ENCODE results near the gene CCDC180. TPM values are rescaled to one million over a fixed set of nuclear protein-coding genes. Genes with fewer than 3 reads are reported as not detected.
"Not testable (repeated sequence)": the region's sequence is repeated elsewhere in the genome, so short reads cannot be mapped to it uniquely, and the experiment has no call there.

The CCDC180 gene
- total and polyA plus RNA-seq, 2 experiments from 2014 or later, result 3.9 to 7.1 TPM

DNA sequence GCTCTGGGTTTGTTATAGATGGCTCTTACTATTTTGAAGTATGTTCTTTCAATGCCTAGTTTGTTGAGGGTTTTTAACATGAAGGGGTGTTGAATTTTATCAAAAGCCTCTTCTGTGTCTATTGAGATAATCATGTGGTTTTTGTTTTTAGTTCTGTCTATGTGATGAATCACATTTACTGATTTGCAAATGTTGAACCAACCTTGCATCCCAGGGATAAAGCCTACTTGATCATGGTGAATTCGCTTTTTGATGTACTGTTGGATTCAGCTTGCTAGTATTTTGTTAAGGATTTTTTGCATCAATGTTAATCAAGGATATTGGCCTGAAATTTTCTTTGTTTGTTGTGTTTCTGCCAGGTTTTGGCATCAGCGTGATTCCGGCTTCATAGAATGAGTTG lies 25.5 kb downstream of the CCDC180 start (continued):
- no peak for TF ChIP-seq ZNF462 (CRISPR knock-in tag; IDR thresholded peaks at IDR 0.05)
- no peak for TF ChIP-seq CREB1 (CRISPR knock-in tag; IDR thresholded peaks at IDR 0.05; ENCODE audit: low read depth)
- TF ChIP-seq EZH2phosphoT487 (IDR thresholded peaks at IDR 0.05; ENCODE audit: unreplicated experiment), result no peak

DNA sequence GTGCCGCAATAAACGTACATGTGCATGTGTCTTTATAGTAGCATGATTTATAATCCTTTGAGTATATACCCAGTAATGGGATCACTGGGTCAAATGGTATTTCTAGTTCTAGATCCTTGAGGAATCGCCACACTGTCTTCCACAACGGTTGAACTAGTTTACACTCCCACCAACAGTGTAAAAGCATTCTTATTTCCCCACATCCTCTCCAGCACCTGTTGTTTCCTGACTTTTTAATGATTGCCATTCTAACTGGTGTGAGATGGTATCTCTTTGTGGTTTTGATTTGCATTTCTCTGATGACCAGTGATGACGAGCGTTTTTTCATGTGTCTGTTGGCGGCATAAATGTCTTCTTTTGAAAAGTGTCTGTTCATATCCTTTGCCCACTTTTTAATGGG lies 28.2 kb downstream of the CCDC180 start:
- H3K4me2 ChIP-seq; H3K36me3 ChIP-seq (ENCODE audit: insufficient read depth); H3K27ac ChIP-seq (ENCODE audit: low read depth); H4K20me1 ChIP-seq (replicated peaks; ENCODE audit: insufficient read depth); DNase-seq (ENCODE audit: low spot score); ATAC-seq; H3K4me1 Mint-ChIP-seq; H3K27ac Mint-ChIP-seq; H3K9me2 ChIP-seq (ENCODE audit: insufficient read depth); H3K4me1 ChIP-seq (ENCODE audit: insufficient read depth); H3K4me3 ChIP-seq; H3F3A ChIP-seq (replicated peaks; ENCODE audit: low read depth); H2AFZ ChIP-seq; H3K4me3 Mint-ChIP-seq; H3K79me2 ChIP-seq (replicated peaks; ENCODE audit: insufficient read depth); H3K27me3 ChIP-seq (ENCODE audit: insufficient read depth); H3K27me3 Mint-ChIP-seq (ENCODE audit: insufficient read depth, low read depth, poor library complexity): not testable (repeated sequence)
- Mint-ChIP-seq H3K36me3 (ENCODE audit: low read depth) (peaks cover 41% of the 10 kb centered on the region), H3K9me3 (peaks cover 16% of the 10 kb centered on the region)

- no peak overlapping the region for H2AFZ ChIP-seq
- TF ChIP-seq, protein P1, sequence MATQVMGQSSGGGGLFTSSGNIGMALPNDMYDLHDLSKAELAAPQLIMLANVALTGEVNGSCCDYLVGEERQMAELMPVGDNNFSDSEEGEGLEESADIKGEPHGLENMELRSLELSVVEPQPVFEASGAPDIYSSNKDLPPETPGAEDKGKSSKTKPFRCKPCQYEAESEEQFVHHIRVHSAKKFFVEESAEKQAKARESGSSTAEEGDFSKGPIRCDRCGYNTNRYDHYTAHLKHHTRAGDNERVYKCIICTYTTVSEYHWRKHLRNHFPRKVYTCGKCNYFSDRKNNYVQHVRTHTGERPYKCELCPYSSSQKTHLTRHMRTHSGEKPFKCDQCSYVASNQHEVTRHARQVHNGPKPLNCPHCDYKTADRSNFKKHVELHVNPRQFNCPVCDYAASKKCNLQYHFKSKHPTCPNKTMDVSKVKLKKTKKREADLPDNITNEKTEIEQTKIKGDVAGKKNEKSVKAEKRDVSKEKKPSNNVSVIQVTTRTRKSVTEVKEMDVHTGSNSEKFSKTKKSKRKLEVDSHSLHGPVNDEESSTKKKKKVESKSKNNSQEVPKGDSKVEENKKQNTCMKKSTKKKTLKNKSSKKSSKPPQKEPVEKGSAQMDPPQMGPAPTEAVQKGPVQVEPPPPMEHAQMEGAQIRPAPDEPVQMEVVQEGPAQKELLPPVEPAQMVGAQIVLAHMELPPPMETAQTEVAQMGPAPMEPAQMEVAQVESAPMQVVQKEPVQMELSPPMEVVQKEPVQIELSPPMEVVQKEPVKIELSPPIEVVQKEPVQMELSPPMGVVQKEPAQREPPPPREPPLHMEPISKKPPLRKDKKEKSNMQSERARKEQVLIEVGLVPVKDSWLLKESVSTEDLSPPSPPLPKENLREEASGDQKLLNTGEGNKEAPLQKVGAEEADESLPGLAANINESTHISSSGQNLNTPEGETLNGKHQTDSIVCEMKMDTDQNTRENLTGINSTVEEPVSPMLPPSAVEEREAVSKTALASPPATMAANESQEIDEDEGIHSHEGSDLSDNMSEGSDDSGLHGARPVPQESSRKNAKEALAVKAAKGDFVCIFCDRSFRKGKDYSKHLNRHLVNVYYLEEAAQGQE (IDR thresholded peaks at IDR 0.05; ENCODE audit: unreplicated experiment), result no peak
- TF ChIP-seq ZNF114 (CRISPR knock-in tag; IDR thresholded peaks at IDR 0.05), result no peak
These were observed 41.4 kb downstream of the CCDC180 start for GRCh38 chr9:97348871-97349270.

More at GRCh38 chr9:97348871-97349270, 41.4 kb downstream of the CCDC180 start:
- no peaks in the 10 kb centered on the region for H3K4me1 ChIP-seq (ENCODE audit: insufficient read depth)
- H3K79me2 ChIP-seq (replicated peaks; ENCODE audit: insufficient read depth), result no peaks in the 10 kb centered on the region
- peaks cover 2% of the 10 kb centered on the region for H3K27me3 Mint-ChIP-seq (ENCODE audit: insufficient read depth, low read depth, poor library complexity)
- no peak overlapping the region for H3K27ac Mint-ChIP-seq
- H3K36me3 Mint-ChIP-seq (ENCODE audit: low read depth), result peaks cover 11% of the 10 kb centered on the region
- H3K4me2 ChIP-seq, result no peak overlapping the region
- no peaks in the 10 kb centered on the region for H3K36me3 ChIP-seq (ENCODE audit: insufficient read depth)
- H3K9me2 ChIP-seq (ENCODE audit: insufficient read depth), result 0 out of 2 replicates have a peak, but pooled peaks cover 3% of the 10 kb centered on the region
- H3K4me3 ChIP-seq, result no peak overlapping the region
- no peaks in the 10 kb centered on the region for H3K4me1 Mint-ChIP-seq
- ATAC-seq, result no peak
- no peaks in the 10 kb centered on the region for H3K27me3 ChIP-seq (ENCODE audit: insufficient read depth)
- no peak overlapping the region for H3K4me3 Mint-ChIP-seq
- H3K27ac ChIP-seq (ENCODE audit: low read depth), result no peak overlapping the region
- no peaks in the 10 kb centered on the region for H3F3A ChIP-seq (replicated peaks; ENCODE audit: low read depth)
- no peaks in the 10 kb centered on the region; the same call in 2 of the 3 replicates for H3K9me3 Mint-ChIP-seq
- H4K20me1 ChIP-seq (replicated peaks; ENCODE audit: insufficient read depth), result no peaks in the 10 kb centered on the region
- DNase-seq (ENCODE audit: low spot score), result no peak

Measured in GM23338 (cell line).